ENCODE data around the gene NFIB.

The NFIB gene

DNA sequence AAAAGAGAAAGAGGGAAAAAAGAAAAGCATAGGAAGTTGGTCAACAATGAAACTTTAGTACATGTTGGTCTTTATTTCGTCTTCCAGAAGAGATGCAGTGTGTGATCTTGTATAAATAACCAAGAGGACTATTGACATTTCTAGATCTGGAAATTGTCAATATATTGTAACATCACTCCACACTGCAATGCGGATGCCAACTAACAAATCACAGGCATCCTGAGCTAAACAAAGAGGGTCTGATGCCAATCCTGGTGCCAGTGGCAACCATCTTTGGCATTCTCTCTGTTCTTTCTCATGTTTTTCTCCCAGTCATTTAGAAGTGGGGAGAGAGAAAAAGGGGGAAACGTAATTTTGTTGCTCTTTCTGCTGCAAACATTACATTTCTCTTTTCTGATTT lies 9.7 kb downstream of the NFIB start:
- DNase-seq (ENCODE audit: low read depth), result no peak

DNA sequence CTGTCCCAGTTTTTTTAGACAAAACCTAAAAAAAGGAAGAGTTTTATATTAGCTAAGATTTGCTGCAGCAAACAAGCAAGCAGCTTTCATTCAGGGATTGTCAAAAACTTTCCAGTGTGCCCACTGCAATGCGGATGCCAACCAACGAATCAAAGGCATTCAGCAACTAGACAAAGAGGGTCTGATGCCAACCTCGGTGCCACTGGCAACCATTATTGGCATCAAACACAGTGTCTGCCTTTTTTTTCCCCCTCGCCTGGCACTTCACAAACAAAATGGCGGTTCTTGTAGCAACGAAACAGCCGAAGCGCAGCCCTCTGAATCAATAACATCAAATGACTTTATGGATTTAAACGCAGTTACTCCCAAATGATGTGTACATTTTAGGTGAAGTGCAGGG lies 10.4 kb downstream of the NFIB start:
- DNase-seq (ENCODE audit: low read depth), result no peak

DNA sequence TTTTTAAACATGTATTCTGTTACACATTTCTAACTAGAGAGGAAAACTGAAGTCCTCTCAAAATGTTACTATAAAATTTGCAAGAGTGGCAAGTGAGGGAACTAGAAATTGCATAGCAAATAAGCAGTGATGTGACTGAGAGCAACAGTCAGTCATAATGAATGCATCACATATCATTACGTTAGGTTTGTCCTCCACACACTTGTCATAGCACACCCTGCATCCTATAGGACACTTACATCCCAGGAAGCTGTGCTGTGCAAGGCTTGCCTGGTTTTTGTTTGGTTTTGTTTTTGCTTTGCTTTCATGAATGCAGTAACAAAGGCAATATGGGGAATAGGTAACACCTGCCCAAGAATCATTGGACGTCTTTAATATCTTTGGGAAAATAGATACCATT lies 10.8 kb downstream of the NFIB start:
- no peak for DNase-seq (ENCODE audit: low read depth)

DNA sequence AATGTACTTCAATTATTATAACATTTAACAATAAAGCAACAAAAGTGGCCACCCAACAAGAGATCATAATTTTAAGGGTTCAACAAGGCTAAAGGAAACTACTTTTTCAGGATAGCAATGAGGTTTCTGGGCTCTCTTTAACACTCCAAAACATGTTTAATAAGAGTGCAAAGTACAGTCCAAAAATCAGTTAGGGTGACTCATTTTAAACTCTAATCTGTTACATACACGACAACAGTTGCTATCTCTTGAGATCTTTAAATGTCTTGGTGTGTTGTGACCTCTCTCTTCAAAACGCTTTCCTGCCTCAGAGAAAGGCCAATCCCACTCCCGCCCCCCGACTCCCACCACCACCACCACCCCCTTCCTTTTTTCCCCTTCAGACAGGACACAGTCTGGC lies 11.5 kb downstream of the NFIB start:
- DNase-seq (ENCODE audit: low read depth), result no peak

DNA sequence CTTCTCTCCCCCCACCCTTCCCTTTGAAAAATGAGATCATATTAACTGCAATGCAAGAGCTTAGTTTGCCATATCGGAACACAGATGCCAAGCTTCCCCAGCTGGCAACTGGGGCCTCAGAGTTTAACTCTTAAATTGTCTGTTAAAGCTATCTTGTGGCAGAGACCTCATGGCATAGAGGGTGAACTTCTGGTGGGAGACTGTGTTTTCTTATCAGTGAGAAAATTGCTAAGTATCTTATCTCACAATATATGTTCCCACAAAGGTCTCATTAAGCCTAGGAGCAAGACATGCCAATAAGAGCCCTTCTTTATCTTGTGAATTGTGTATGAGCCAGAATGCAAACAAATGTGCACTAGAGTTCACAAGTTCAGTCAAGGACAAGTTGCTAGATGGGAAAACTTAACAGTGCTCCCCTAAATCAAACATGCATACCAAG lies 12.3 kb downstream of the NFIB start:
- no peak for DNase-seq (ENCODE audit: low read depth)

DNA sequence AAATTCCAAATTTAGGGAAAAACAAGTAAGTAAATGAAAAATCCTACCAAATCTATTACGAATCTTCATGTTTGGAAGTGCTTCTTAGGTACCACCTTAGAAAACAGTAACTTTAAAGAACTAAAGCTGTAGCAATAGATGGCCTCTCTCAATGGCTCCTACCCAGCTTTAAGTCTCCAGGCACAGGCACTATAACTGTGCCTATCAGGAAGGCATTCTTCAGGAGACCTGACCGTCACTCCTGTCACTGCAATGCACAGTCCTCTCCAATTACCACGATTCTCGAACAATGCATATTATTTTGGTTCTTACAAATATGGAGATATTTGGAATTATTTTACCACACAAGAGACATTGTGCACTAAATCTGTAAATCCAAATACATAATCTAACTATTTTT lies 12.9 kb downstream of the NFIB start:
- DNase-seq (ENCODE audit: low read depth), result no peak

DNA sequence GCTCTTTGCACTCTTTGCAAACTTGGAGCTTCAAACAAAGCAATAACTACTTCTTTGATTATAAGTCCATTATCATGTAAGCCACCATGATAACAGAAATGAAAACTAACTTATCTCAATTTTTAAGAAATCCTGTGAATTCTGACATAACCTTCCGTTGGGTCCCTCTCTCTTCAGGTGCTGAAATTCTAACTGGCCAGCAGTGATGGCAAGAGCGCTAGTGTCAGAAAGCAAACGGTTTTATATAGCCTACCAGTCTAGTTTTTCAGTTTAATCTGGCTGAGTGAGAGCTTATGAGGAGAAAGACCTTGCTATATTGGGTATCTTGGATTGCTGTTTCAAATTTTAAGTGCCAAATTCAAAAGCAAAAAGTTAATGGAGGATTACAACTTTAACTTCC lies 13.4 kb downstream of the NFIB start:
- no peak for DNase-seq (ENCODE audit: low read depth)

DNA sequence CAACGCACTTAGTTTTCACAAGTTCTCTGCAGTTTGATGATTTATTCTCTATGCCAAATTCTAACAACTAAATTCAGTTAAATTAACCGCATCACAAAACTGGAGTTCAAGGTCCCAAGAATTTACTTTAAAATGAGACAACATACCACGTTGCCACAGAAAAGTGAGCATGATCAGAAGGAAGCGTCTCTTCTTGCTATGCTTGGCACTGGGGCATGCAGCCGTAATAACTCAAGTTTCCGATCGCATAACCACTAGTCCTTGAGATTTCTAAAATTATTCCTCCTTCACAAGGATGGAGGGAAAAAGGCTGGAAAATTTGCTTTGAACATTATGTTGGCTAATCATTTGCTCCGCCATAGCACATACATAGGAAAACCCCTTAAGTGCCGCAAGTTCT lies 13.9 kb downstream of the NFIB start:
- no peak for DNase-seq (ENCODE audit: low read depth)

DNA sequence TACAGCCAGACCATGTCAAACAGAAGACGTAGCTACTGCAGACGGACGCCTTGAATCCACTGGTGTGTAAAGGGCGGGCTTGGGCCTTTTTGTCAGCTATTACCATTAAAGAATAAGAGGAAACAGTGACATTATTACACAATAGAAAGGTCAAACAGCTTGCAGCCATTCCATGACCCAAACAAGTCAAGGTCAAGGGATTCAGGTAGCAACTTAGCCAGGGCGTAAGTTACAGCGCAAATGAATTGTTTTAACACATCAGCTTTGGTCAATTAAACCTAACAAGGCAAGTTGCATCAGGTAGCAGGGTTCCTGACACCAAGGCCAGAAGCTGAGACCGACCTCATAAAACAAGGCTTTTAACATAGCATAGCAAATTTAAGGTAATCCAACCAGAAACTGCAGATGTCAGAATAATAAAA lies 15.3 kb downstream of the NFIB start:
- DNase-seq (ENCODE audit: low read depth), result no peak

DNA sequence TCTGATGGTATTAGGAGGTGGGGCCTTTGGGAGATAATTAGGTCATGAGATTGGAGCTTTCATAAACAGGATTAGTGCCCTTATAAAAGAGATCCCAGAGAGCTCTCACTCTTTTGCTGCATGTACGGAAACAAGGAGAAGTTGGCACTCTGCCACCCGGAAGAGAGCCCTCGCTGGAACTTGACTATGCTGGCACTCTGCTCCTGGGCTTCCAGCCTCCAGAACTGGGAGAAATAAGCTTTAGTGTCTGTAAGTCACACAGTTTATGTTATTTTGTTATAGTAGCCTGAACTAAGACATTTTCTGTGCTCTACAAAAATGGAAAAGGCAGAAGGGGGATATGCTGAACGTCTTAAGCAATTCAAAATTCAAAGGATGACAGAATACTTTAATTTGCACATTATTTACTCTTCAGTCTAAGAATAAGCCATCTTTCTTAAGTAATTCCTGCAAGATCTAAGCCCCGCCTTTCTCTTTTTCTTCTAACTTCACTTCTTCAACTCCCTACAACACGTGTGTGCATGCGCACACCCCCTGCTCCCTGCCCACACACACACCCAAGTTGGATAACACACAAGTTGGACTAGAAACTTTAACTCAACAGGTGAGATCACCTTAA lies 17.3 kb downstream of the NFIB start:
- DNase-seq (ENCODE audit: low read depth), result no peak

DNA sequence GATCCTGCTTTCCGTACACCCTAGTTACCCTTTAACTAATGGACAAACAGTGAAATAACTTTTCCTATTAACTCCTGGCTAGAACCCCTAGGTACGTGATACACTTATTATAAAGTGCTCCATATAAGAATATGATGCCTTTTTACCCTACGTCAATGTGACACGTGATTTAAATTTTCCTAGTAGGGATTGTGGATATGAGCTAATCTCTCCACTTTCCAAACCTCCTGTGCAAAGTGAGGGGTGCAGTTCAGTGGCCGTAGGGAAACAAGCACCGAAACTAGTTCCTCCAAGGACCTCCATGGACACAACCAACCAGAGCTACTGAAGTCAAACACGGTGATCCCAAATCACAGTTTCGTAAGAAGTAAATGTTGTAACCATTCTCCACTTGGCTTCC lies 19.3 kb downstream of the NFIB start:
- no peak for DNase-seq (ENCODE audit: low read depth)

DNA sequence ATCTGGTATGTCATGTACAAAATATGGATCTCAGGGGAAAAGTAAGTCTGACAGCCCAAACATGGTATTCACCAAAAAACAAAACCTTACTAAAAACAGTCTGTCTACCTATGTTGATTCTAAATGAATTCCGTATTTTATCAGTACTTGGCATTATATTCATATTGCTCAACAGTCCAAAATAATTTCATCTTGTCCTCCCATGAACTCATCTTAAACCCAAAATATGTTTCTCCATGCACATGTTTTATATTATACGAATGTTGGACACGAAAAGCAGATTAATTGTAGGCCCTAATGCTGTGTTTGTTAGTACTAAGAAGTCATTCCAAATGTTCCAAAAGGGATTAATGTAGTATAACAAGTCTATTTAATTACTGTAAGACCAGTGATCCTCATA lies 20.1 kb downstream of the NFIB start:
- DNase-seq (ENCODE audit: low read depth), result no peak

DNA sequence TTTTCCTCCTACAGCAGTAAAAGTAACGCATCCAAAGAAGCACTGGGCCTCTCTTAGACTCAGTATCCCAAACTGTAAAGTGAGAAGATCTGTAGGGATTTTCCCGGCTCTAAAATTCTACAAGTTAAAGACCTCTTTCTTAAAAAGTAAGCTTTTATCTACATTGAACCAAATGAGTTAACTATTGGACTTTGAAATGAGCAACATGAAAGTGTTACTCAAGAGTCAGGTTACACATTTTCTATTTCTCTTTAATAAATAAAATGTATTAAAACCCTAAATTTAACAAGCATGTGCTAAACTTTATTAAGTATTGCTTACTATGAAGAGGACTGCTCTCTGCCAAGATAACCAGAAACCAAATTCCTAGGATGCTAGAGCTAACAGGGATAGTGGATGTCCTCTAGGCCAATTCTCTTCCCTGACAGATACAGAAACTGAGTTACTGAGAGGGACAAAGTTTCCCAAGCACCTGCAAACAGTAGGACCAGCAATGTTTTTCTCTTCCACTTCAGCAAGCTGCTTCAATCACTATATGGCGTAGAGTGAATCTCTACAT lies 21.7 kb downstream of the NFIB start:
- DNase-seq (ENCODE audit: low read depth), result no peak

DNA sequence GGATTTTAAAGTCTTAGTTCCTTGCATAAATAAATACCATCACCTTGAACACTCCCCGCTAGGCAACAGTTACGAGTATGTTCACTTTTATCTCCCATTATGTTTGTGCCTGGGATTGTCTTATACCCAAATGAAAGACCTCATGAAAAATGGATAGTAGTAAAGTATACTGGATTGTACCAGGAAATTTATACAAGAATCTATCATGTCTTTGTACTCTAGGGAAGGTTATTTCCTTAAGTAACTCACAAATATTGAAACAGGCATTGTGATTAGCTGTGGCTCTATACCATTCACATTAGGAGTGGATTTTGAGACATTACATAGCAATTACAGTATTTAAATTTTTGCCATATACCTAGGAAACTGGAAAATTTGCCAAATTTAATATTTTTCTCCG lies 24.0 kb downstream of the NFIB start:
- DNase-seq (ENCODE audit: low read depth), result no peak

DNA sequence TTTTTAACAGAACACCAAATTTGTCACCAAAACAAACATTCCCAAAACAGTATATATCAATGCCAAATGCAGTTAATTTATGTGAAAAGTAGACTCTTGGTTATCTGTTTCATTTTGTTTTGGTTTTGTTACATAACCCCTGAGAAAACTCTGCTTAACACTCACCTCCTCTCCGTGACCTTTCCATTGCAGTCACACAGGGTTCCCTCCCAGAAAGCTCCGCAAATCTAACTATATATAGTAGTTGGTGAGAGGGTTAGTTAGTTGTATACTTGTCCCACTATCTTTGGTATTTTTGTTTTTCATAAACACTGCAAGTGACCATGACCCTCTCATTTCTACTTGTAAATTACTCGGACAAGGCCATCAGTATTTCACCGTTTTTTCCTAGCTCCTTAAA lies 25.5 kb downstream of the NFIB start:
- DNase-seq (ENCODE audit: low read depth), result no peak

DNA sequence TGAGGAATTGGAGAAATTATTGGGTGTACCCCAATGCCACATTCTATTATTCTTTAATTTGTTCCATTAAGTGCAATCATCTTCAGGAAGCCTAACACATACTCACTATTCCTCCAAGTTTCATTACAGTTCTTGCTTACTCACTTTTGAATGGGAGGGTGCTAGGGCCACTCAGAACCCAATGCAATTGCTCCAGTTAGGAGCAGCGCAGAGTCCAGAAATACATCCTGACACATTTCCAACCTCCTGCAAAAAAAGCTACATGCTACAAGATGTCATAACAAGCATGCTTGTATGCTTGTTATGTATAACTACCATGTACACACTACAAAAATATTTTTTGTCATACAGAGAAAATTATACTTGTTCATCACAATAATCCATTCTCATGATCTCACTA lies 27.8 kb downstream of the NFIB start:
- no peak for DNase-seq (ENCODE audit: low read depth)

DNA sequence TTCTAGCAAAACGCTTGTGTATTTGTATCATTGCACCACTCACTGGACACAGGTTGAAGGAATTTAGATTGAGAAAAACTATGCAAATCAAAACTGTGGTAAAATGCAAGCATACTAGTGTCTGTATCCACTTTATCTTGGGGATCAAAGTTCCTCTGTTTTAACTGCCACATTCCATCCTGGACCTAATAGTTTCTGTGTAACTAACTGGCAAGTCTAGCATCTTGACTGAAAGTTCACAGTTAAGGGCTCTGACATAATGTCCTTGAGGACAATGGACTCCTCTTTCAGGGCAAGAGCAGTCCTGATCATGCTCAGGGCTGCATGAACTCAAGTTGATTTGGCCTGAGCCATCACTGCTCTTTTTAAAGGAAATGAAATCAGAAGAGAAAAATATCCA lies 30.7 kb downstream of the NFIB start:
- no peak for DNase-seq (ENCODE audit: low read depth)

DNA sequence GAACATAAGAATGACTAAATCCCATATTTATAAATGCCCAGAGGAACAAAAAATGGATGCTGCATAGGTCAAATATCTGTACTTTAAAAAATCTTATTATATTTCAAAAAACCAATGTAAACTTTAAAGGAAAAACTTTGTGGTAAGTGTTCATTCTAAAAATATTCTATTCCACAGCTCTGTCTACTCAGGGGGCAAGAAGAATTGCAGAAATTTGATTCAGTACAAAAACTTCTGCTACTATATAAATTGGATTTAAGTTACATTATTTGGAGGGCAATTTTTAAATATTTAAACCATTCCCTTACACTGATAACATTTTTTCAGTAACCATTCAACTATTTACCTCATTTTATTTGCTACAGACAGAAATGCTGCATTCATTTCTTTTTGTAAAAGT lies 32.1 kb downstream of the NFIB start:
- no peak for DNase-seq (ENCODE audit: low read depth)

DNA sequence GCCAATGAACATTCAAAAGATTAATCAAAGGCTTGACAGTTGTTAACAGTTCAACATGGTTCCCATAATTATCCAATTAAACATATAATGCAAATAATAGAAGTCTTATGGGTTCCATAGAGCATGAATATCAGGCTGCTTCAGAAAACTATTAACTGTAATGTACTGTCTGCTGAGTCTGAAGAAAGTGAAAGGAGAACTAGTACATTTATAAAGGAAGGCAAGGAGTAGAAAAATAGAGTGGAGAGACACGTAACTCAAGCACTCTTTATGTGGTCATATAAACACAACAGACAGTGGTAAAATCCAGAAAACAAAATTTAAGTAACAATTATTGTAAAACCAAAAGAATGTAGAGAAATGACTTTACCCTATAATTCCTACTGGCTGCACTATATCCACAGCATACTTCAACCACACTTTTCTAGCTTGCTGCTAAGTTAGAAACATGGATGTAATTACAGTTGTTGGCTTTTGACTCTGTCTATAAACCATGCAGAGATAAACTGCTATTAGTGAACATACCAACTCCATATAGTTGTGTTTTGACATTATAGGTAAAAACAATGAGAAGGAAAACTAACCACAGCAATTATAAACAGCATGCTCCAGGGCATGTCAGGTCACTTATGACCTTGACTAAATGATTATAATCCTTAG lies 32.7 kb downstream of the NFIB start:
- no peak for DNase-seq (ENCODE audit: low read depth)

DNA sequence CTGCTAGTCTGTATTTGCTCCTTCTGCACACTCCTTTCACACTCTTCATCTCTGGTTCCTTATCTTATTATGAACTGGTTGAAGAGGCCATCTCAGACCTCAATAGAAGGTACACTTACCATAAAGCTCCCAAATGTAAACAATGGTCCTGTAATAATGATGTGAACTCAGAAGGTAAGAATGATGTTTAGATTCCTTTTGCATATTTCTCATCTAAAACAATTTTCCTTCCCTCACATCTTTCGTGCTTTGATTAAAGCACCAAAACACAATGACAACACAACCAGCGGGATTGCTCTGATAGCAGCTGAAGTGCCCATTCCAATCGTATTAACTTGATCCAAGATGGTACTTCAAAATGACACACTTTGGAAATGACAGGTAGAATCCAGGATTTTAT lies 34.3 kb downstream of the NFIB start:
- DNase-seq (ENCODE audit: low read depth), result no peak

DNA sequence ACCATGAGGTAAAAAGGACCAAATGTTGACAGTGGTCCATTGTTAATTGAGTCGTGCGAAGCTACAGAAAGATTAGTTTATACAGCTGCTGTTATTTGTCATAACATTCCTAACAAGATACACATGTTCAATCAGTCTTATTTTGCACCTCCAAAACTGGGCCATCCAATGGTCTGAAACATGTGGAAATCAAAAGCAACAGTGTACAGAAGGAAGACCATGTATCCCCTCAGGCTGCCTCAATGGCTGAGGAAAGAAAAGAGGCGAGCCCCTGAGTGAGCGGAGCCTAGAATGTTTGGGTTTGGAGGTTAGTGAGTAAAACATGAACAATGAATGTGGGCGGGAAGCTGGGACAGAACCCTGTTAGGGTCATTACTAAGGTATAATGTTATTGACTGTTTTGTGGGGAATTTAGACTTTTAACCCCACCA lies 35.6 kb downstream of the NFIB start:
- no peak for DNase-seq (ENCODE audit: low read depth)

DNA sequence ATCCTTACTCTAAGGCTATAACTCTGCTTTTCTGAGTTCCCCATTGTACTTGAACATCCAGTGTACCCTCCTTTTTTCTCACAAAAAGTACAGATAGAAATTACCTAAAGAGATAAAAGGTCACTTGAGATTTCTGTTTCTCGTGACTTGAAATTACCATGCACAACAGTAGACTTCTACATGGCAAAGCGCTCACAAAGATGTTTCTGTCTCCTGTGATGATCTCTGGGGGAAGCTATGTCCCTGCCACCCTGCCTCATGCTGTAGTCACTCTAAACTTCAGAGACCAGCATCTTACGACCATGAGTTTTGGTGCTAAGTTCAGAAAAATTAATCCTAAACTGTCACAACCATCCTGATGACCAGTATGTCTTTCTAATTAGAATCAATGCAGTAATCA lies 36.2 kb downstream of the NFIB start:
- DNase-seq (ENCODE audit: low read depth), result no peak

DNA sequence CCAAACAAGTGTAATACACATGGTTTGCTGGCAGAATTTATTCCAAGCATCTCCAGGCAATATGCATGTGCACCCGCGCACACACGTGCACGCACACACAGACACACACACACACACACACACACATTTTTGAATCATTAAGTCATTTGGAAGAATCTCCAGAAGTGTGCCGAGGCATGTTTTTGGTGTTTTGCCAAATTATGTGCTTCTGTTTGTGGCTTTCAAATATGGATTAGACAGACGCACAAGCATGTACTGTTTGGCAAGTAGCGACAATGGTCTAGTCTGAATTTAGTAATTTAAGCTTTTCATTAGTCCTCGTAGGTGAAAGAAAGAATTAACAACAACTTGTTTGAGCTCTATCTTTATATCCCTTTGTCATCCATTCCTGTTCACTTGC lies 36.7 kb downstream of the NFIB start:
- peak; percentile 7 for DNase-seq (ENCODE audit: low read depth)

DNA sequence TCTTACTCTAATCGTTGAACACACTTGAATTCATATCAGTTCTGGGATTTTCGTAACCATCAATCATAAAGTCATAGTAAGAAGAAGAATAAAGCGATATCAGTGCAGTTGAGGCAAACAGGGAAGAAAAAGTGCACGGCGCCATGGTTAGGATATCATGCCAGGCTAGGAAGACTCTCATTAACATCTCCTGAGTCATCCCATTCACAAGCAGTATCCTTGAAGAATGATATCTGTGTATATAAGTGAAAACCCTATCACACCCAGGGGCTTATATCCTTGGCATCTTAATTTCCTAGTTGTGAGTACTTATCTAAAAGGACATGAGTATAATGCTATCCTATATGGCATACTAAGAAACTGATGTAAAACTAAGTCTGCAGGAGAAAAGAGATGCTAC lies 38.6 kb downstream of the NFIB start:
- DNase-seq (ENCODE audit: low read depth), result no peak
